ENCODE results near the gene TERC. TPM values are rescaled to one million over a fixed set of nuclear protein-coding genes. Genes with fewer than 3 reads are reported as not detected.
A peak's percentile ranks its signal among the peaks of the same experiment; 100 is the strongest.

TERC gene
- total RNA-seq, 3 donors from 2014 or later, result 2.3 to 7.6 TPM; not detected in 1

DNA sequence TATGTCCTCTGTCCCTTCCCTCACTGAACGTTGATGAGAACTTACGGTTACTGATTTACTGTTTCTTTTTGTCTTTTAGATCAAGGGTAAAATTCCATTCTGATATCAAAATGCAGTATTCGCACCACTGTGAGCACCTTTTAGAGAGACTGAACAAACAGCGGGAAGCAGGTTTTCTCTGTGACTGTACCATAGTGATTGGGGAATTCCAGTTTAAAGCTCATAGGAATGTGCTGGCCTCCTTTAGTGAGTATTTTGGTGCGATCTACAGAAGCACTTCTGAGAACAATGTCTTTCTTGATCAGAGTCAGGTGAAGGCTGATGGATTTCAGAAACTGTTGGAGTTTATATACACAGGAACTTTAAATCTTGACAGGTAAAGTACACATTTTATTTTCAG, 9.3 kb upstream of the TERC start:
- intact Hi-C loops (cut with DNase I, micrococcal nuclease), result no loop called here
- TF ChIP-seq, protein P1, sequence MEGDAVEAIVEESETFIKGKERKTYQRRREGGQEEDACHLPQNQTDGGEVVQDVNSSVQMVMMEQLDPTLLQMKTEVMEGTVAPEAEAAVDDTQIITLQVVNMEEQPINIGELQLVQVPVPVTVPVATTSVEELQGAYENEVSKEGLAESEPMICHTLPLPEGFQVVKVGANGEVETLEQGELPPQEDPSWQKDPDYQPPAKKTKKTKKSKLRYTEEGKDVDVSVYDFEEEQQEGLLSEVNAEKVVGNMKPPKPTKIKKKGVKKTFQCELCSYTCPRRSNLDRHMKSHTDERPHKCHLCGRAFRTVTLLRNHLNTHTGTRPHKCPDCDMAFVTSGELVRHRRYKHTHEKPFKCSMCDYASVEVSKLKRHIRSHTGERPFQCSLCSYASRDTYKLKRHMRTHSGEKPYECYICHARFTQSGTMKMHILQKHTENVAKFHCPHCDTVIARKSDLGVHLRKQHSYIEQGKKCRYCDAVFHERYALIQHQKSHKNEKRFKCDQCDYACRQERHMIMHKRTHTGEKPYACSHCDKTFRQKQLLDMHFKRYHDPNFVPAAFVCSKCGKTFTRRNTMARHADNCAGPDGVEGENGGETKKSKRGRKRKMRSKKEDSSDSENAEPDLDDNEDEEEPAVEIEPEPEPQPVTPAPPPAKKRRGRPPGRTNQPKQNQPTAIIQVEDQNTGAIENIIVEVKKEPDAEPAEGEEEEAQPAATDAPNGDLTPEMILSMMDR (IDR thresholded peaks at IDR 0.05), result no peak
- no peak overlapping the region for H3K4me3 ChIP-seq
- H3K36me3 ChIP-seq (ENCODE audit: low read depth), result peaks cover 3% of the 10 kb centered on the region
- no peak for ATAC-seq
- H3K4me1 ChIP-seq (ENCODE audit: low read depth), result peaks cover 20% of the 10 kb centered on the region
- DNase-seq, result no peak
- no peaks in the 10 kb centered on the region for H3K9me3 ChIP-seq

DNA sequence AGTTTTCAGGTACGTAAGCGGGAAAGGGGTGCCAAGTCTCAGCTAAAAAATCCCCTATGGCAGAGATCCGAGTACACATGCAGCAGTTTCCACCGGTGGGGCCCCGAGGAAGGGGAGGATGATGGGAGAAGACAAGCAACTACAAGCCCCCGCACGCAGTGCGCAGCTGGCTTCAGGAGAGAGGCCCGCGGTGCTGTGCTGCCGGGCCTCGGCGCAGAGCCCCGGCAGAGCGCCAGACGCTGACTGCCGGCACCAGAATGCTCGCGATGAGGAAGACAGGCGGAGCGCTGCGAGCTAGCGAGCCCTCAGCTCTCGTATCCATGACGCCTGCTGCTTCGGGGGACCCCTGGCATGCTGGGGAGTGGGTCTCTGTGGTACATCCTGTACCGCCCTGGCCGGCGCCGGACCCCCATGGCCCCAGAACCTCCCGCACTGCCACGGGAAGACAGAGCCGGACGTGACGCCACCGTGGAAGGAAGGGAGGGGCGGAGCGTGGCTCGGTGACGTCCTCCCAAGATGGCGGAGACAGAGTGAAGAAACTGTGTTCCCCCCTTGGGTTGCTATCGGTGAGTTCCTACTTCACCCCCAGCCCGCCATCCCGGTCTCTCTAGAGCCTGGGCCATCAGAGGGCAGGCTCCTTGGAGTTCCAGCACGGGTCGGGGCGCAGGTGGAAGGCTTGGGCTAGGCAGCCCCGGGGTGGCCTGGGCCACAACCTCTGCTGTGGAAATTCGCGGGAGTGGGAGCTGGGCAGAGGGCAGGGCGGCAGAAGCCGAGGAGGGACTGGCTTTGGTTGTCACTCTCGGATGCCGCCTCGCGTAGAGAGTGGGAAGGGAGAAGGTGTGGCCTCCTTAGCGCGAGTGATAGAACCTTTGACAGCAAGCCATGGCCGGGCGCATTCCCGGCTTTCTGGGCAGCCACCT, 8.3 kb upstream of the TERC start, which contains the start of gene MYNN:
MYNN (plus strand) TSS at position 500 of the 920 bp plus-strand sequence. CDS start 900 bp downstream, outside the sequence.
- no peaks in the 10 kb centered on the region for H3K9me3 ChIP-seq
- H3K4me3 ChIP-seq, result peak within 1 kb of the TSS; percentile 90
- TF ChIP-seq, protein P1 (IDR thresholded peaks at IDR 0.05), result no peak
- peaks cover 20% of the 10 kb centered on the region for H3K4me1 ChIP-seq (ENCODE audit: low read depth)
- DNase-seq, result peak; percentile 95 to 96 (median 95)
- H3K36me3 ChIP-seq (ENCODE audit: low read depth), result peaks cover under 1% of the 10 kb centered on the region
- intact Hi-C loops (cut with DNase I, micrococcal nuclease), result no loop called here
- ATAC-seq, result peak; percentile 93

DNA sequence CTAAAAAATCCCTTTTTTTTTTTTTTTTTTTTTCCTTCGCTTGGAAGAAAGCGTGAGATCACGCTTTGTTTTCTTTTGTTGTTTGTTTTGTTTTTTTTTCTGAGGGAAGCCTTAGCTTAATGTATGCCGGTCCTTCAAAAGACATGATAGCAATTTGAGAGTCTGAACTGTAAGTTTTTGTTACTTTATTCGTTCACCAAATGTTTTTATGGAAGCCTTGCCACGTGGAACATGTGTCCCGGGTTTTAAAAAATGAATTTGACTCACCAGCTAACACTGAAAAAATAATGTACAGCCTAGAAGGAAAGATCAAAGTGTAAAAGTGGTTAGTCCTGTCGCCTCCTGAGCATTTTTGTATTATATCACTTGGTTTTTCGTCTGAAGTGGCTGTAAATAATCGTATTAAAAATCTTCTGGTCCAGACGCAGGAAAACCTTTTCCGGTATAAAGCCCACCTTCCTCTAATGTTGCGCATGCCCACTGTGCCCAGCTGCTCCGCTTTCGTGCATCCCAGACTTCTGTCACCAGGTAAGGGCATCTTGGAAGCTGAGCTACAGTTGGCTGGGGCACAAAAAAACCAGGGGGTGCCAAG, 7.5 kb upstream of the TERC start:
- Histone ChIP-seq H3K9me3 (no peaks in the 10 kb centered on the region), H3K4me3 (peak overlapping the region; percentile 90), H3K36me3 (ENCODE audit: low read depth) (no peaks in the 10 kb centered on the region), H3K4me1 (ENCODE audit: low read depth) (peaks cover 20% of the 10 kb centered on the region)
- intact Hi-C loops (cut with DNase I, micrococcal nuclease), result no loop called here
- DNase-seq (peak in 2 of 3 donors; percentile 76 to 85), ATAC-seq (peak; percentile 54)
- TF ChIP-seq, protein P1 (IDR thresholded peaks at IDR 0.05), result no peak

DNA sequence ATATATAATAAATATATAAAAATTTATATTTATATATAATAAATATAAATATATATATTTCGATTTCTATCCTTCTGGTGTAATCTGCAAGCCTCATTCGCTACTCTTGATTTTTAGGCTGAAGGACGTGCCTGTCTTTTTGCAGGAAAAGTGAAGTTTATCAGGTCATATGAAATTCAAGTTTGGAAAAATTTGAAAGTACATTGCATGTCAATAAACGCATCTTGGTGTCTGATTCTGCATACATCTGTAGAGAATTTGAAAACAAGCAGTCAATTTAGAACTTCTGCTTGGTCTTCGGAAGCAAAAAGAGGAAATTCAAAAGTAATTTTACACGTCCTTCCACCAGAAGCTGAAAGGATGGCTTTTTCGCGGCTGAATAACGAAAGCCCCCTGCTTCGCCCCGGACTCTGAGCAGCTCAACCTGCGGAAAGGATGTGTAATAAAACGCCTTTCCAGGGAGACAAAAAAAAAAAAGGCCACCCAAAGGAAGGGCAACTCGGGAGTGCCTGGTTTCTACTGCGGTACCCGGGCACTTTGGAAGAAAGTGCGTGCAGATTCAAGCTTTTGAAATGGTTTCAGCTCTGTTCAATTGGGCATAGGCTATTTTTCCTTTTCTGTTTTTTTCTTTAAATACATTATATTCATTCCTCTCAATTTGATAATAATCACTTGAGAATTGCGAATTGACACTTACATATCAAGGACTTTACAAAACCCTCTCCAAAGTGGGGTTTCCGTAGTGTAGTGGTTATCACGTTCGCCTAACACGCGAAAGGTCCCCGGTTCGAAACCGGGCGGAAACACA, 6.8 kb upstream of the TERC start:
- intact Hi-C loops (cut with DNase I, micrococcal nuclease), result no loop called here
- Histone ChIP-seq H3K4me1 (ENCODE audit: low read depth) (peaks cover 15% of the 10 kb centered on the region), H3K4me3 (peak overlapping the region; percentile 90), H3K9me3 (no peaks in the 10 kb centered on the region), H3K36me3 (ENCODE audit: low read depth) (no peaks in the 10 kb centered on the region)
- TF ChIP-seq, protein P1 (IDR thresholded peaks at IDR 0.05), result no peak
- DNase-seq (peak in 2 of 3 donors; percentile 61 to 79), ATAC-seq (peak; percentile 7)

All from mucosa of descending colon (tissue), 3 donors.